Mucosa of descending colon (tissue), 3 donors: Measurements from ENCODE around the gene SFRP2. TPM values are rescaled to one million over a fixed set of nuclear protein-coding genes. Genes with fewer than 3 reads are reported as not detected.
A peak's percentile ranks its signal among the peaks of the same experiment; 100 is the strongest.

ENCODE experiments used
- ATAC-seq: fragments of 200-7000 bp; cut with Tn5 transposase; one replicate; pipeline ENCODE4 v1.9.1; 2020; ENCODE audit warnings: mild to moderate bottlenecking, moderate library complexity
- DNase-seq, 3 donors: peaks; one replicate each; pipeline ENCODE4 v3.0.0-alpha.2; 2020
- H3K36me3 ChIP-seq: fragments of 200-600 bp; one replicate; pipeline ENCODE4 v1.8.0; 2021; ENCODE audit warnings: low read depth, mild to moderate bottlenecking
- H3K4me1 ChIP-seq: fragments of 200-600 bp; one replicate; pipeline ENCODE4 v1.8.0; 2021; ENCODE audit warnings: low read depth, mild to moderate bottlenecking
- H3K4me3 ChIP-seq: fragments of 200-600 bp; one replicate; pipeline ENCODE4 v1.8.0; 2021; ENCODE audit warnings: mild to moderate bottlenecking
- H3K9me3 ChIP-seq: fragments of 200-600 bp; one replicate; pipeline ENCODE4 v1.8.0; 2021; ENCODE audit warnings: mild to moderate bottlenecking
- intact Hi-C, 2 donors: fragments of 100-400 bp; cut with DNase I in 1 of 2; cut with micrococcal nuclease in 1 of 2; formaldehyde crosslinking; loops; one replicate each; pipeline versions ENCODE4 v1.11.0 to v1.11.1; 2022; cut with DNase I, micrococcal nuclease
- total RNA-seq, 3 donors: library from RNA; stranded (reverse); fragmentation: NEBNext Ultra II Directional in 2 of 3; extraction: Animal tissue kit (Norgen Biotek cat#: 25700) in 2 of 3; gene quantifications; one replicate each; pipeline versions ENCODE4 v1.2.1 to v1.2.4, GENCODE V29; 2021 to 2023
- TF ChIP-seq, protein P1 (sequence below): fragments of 200-600 bp; IDR thresholded peaks from one replicate; pipeline ENCODE4 v1.8.0; 2022; ENCODE audit warnings: antibody characterized with exemption, mild to moderate bottlenecking
- donor health status: DM: no; HTN: no; CAD: no; lungs with moderate emphysema.
- donor health status: DM: no; HTN: no; CAD: no.
- donor health status: DM: no; HTN: yes; CAD: no.

SFRP2 gene
- total RNA-seq, 3 donors from 2014 or later = 3.9 to 51.9 (median 32.5) TPM

DNA sequence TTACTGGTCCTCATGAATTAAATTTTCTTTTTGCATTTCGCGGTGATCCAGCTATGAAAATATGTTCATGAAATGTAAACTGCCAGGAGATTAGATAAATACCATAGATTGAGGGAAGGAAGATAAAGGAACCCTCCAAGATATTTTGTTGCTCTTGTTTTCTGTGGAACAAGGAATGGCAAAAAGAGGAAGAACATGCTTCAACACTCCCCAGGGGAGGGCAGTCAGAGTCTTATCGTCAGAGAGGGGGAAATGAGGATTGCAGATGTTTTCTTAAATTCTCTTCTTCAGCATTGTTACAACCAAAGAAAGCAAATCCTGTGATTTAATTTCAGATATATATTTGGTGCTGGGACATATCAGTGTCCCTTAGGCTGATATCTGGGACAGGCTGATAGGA, 9.5 kb upstream of the SFRP2 start:
- Histone ChIP-seq H3K36me3 (no peaks in the 10 kb centered on the region), H3K4me1 (no peaks in the 10 kb centered on the region), H3K4me3 (no peak overlapping the region), H3K9me3 (no peaks in the 10 kb centered on the region)
- DNase-seq = no peak
- ATAC-seq = no peak
- intact Hi-C loops = no loop called here
- TF ChIP-seq, protein P1, sequence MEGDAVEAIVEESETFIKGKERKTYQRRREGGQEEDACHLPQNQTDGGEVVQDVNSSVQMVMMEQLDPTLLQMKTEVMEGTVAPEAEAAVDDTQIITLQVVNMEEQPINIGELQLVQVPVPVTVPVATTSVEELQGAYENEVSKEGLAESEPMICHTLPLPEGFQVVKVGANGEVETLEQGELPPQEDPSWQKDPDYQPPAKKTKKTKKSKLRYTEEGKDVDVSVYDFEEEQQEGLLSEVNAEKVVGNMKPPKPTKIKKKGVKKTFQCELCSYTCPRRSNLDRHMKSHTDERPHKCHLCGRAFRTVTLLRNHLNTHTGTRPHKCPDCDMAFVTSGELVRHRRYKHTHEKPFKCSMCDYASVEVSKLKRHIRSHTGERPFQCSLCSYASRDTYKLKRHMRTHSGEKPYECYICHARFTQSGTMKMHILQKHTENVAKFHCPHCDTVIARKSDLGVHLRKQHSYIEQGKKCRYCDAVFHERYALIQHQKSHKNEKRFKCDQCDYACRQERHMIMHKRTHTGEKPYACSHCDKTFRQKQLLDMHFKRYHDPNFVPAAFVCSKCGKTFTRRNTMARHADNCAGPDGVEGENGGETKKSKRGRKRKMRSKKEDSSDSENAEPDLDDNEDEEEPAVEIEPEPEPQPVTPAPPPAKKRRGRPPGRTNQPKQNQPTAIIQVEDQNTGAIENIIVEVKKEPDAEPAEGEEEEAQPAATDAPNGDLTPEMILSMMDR = no peak

DNA sequence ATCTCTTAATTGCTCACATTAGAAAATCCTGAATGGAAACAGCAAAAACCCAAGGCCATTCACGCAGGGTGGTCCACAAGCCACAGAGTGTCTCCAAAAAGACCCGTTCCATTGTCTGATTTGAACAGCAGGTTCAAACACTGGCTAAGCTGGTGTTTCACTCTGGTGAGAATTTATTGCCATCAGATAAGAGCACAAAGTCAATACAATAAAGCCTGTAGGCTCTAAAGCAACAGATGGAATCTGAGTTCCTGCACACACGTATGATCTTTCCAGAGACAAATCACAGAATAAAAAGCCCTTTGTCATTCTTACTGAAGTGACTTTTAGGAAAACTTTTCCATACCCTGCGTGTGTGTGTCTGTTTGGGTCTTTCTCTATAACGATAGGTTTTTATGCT, 5.1 kb upstream of the SFRP2 start:
- TF ChIP-seq, protein P1 = no peak
- Histone ChIP-seq H3K4me1 (peaks cover 19% of the 10 kb centered on the region), H3K9me3 (no peaks in the 10 kb centered on the region), H3K4me3 (no peak overlapping the region), H3K36me3 (no peaks in the 10 kb centered on the region)
- ATAC-seq (peak; percentile 92), DNase-seq (no peak)
- intact Hi-C loops = no loop called here

DNA sequence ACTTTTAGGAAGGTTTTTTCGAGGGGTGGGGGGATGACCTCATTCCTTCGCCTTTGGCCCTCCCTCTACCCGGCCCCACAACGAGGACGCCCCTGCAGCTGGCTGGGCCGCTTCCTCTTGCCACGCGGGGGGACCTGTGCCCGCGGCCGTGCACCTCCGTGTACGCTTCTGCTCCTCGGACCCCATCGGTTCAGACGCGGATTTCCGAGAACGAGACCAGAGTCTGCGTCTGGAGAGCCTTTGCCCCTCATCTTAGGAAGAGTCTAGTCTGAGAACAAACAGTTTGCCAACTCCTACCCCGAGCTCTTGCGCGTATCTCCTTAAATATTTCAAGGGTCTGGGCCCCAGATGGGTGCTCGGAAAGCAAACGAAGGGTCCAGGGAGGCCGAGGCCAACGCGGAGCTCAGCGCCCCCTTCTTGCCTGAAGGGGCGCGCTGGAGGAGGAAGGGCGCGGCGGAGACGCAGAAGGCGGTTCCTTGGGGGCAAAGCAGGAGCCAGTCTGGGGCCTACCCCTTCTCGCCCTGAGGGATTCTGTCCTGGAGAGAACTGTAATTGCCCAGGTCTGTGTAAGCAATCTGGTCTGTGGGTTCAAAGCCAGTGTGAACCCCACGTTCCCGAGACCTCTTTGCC, 3.9 kb upstream of the SFRP2 start:
- ATAC-seq = no peak
- peaks cover 19% of the 10 kb centered on the region for H3K4me1 ChIP-seq
- intact Hi-C loops = no loop called here

DNA sequence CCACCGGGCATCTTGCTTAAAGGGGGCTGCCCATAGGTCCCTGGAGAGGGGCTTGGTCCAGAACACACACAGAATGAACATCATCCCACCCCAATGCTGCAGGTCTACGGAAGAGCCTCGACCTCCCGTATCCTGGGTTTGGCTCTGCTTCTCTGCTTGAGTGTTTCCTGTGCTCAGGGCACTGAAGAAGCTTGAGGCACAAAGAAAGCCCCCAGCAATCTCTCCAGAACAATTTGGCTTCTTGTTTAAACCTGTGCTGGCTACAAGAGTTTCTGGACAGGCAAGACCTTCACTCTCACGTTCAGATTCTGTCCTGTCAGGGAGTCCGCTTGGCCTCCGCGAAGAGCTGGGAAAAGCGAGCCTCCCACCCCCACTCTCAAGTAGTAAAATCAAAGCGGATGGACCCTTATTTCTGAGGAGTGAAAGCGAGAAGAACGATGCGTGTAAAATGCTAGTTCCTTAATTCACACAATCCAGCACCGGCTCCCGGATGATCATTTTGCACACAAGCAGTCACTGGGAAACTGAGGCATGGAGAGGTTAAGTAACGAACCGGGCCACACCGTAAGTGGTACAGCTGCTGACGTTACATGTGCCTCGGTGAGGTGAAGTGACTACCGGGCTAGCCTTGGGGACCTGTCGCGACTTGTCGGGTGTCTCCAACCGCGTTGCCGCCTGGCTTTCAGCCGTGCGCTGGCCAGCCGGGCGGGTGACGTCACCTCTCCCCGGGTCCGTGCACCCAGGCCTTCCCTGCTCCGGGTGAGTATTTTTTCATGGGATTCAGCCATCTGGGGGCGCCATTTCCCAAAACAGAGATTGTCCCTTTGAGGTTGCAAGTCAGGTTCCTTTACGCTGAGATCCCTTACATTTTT, 3.1 kb upstream of the SFRP2 start:
- Histone ChIP-seq H3K4me1 (peaks cover 19% of the 10 kb centered on the region), H3K9me3 (no peaks in the 10 kb centered on the region), H3K36me3 (no peaks in the 10 kb centered on the region), H3K4me3 (no peak overlapping the region)
- intact Hi-C loops = no loop called here
- ATAC-seq (peak; percentile 53), DNase-seq (peak; percentile 58 to 66 (median 65))
- TF ChIP-seq, protein P1 = no peak

More for the DNA sequence above, 3.9 kb upstream of the SFRP2 start:
- peak in 1 of 3 donors; percentile 43 for DNase-seq
- no peaks in the 10 kb centered on the region for H3K9me3 ChIP-seq
- no peak overlapping the region for H3K4me3 ChIP-seq
- TF ChIP-seq, protein P1 = no peak
- H3K36me3 ChIP-seq = no peaks in the 10 kb centered on the region

DNA sequence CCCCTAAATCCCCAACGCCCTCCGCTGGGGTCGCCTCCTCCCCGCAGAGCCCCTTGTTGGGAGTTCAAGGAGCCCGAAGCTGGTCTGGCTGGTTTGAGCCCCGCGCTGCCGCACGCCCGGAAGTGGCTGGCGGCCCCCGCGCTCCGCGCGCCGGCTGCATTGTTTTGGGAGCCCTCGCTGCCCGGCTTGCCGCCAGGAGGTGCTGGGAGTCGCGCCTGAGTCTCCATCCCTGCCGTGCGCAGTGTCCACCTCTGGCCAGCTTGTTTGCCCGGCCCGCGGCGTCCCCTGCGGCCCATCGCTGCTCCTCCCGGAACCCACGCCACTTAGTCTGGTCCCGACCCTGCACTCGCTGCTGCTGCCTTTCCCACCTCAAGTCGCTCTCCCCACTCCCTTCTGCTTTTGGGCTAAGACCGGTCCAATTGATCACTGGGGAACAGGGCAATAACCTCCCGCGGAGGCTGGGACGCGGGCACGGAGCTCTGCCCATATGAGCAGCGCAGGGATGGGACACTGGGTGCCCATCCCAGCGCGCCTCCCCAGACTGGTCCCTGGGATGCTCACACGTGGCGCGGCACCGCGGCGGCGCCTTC, 2.2 kb upstream of the SFRP2 start:
- Histone ChIP-seq H3K4me3 (no peak overlapping the region), H3K9me3 (no peaks in the 10 kb centered on the region), H3K4me1 (peaks cover 19% of the 10 kb centered on the region), H3K36me3 (no peaks in the 10 kb centered on the region)
- ATAC-seq (peak; percentile 39), DNase-seq (peak in 2 of 3 donors; percentile 35 to 56)
- intact Hi-C loops = no loop called here
- TF ChIP-seq, protein P1 = no peak
